Gastroesophageal sphincter (tissue), 3 donors: ENCODE data around the gene GNAO1.

Source experiments
- CTCF ChIP-seq, 4 experiments: fragments of 200-600 bp in 2 of 4; fragments of 450-650 bp in 2 of 4; sonication (generic) in 1 of 4; IDR thresholded peaks; one replicate each; pipeline ENCODE4 v1.5.1; 2017 to 2019; ENCODE audit warnings: antibody characterized with exemption in 4 of 4, mild to moderate bottlenecking in 2 of 4, moderate library complexity in 2 of 4
- EP300 ChIP-seq: sonication (generic); formaldehyde crosslinking; IDR thresholded peaks from one replicate; pipeline ENCODE4 v1.6.1; 2017; ENCODE audit warnings: antibody characterized with exemption, mild to moderate bottlenecking
- POLR2A ChIP-seq, 2 donors: fragments of 450-650 bp; IDR thresholded peaks; one replicate each; pipeline ENCODE4 v1.6.1; 2017; ENCODE audit warnings: antibody characterized with exemption in 2 of 2, mild to moderate bottlenecking in 2 of 2, moderate library complexity in 1 of 2
- POLR2AphosphoS5 ChIP-seq: sonication (generic); formaldehyde crosslinking; IDR thresholded peaks from one replicate; pipeline ENCODE4 v1.6.1; 2017; ENCODE audit warnings: antibody characterized with exemption

- no peak for TF ChIP-seq CTCF (IDR thresholded peaks at IDR 0.05)
- no peak for TF ChIP-seq POLR2A (IDR thresholded peaks at IDR 0.05)
- no peak for TF ChIP-seq POLR2AphosphoS5
- TF ChIP-seq EP300: no peak
These were observed 26.7 kb upstream of the GNAO1 start for GRCh38 chr16:56164636-56165035.
